Measurements from ENCODE around the gene MIGA2.

DNA sequence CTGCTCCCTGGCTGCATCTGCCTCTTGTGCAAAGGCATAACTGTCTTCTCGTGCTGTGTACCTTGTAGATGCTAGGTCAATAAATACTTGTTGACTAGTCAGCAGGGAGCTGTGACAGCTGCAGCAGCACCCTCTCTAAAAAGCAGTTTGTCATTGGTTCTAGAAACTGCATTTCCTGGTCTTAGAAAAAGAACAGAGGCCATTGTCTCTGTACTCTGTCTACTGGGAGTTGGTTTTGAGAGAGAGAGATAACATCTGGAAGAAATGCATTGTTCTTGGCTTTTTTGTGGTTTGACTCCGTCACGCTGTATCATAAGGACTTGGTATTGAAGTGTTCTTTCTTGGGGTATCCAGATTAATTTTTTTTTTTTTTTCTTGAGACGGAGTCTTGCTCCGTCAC lies 40.6 kb upstream of the MIGA2 start:
- TF ChIP-seq, protein P1, sequence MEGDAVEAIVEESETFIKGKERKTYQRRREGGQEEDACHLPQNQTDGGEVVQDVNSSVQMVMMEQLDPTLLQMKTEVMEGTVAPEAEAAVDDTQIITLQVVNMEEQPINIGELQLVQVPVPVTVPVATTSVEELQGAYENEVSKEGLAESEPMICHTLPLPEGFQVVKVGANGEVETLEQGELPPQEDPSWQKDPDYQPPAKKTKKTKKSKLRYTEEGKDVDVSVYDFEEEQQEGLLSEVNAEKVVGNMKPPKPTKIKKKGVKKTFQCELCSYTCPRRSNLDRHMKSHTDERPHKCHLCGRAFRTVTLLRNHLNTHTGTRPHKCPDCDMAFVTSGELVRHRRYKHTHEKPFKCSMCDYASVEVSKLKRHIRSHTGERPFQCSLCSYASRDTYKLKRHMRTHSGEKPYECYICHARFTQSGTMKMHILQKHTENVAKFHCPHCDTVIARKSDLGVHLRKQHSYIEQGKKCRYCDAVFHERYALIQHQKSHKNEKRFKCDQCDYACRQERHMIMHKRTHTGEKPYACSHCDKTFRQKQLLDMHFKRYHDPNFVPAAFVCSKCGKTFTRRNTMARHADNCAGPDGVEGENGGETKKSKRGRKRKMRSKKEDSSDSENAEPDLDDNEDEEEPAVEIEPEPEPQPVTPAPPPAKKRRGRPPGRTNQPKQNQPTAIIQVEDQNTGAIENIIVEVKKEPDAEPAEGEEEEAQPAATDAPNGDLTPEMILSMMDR (IDR thresholded peaks at IDR 0.05; ENCODE audit: low read length): no peak
- no peak for TF ChIP-seq EZH2 (IDR thresholded peaks at IDR 0.05; ENCODE audit: borderline replicate concordance, low read length)
